Liver (tissue), 9 donors: ENCODE data around the gene KDM4C. TPM values are rescaled to one million over a fixed set of nuclear protein-coding genes. Genes with fewer than 3 reads are reported as not detected.
"Not testable (repeated sequence)": the region's sequence is repeated elsewhere in the genome, so short reads cannot be mapped to it uniquely, and the experiment has no call there.

Experiments
- DNase-seq: peaks from one replicate; pipeline ENCODE4 v3.0.0-alpha.2; 2017; ENCODE audit warnings: low spot score
- H3K27ac ChIP-seq, 2 donors: one replicate each; pipeline ENCODE4 v1.7.0; 2013; ENCODE audit warnings: inconsistent platforms in 2 of 2, low read length in 2 of 2, control low read depth in 1 of 2, low read depth in 1 of 2, mild to moderate bottlenecking in 1 of 2
- H3K27me3 ChIP-seq, 4 donors: one replicate each; pipeline versions ENCODE4 v1.6.1 to v1.7.0; 2013; ENCODE audit warnings: low read length in 3 of 4, inconsistent platforms in 1 of 4, mild to moderate bottlenecking in 1 of 4, moderate library complexity in 1 of 4; ENCODE audit not compliant: control insufficient read depth in 4 of 4, insufficient read depth in 4 of 4
- H3K36me3 ChIP-seq, 4 donors: one replicate each; pipeline versions ENCODE4 v1.6.1 to v1.7.0; 2013; ENCODE audit warnings: low read length in 3 of 4, mild to moderate bottlenecking in 3 of 4, low read depth in 1 of 4, moderate library complexity in 1 of 4; ENCODE audit not compliant: control insufficient read depth in 4 of 4, insufficient read depth in 3 of 4
- H3K4me1 ChIP-seq, 4 donors: one replicate each; pipeline versions ENCODE4 v1.6.1 to v1.7.0; 2013; ENCODE audit warnings: low read length in 3 of 4, mild to moderate bottlenecking in 3 of 4, moderate library complexity in 1 of 4; ENCODE audit not compliant: control insufficient read depth in 4 of 4, insufficient read depth in 4 of 4
- H3K4me3 ChIP-seq, 3 donors: one replicate each; pipeline versions ENCODE4 v1.6.1 to v1.7.0; 2013; ENCODE audit warnings: low read length in 3 of 3, control low read depth in 1 of 3, low read depth in 1 of 3, mild to moderate bottlenecking in 1 of 3
- H3K9ac ChIP-seq, 2 donors: one replicate each; pipeline ENCODE4 v1.7.0; 2013; ENCODE audit warnings: low read length in 2 of 2, mild to moderate bottlenecking in 2 of 2, moderate library complexity in 2 of 2, control low read depth in 1 of 2, low read depth in 1 of 2
- H3K9me3 ChIP-seq, 4 donors: one replicate each; pipeline versions ENCODE4 v1.6.1 to v1.7.0; 2013; ENCODE audit warnings: low read length in 3 of 4; ENCODE audit not compliant: control insufficient read depth in 4 of 4
- ATF3 ChIP-seq: IDR thresholded peaks from 2 replicates; pipeline ENCODE4 v1.6.1; 2016; ENCODE audit warnings: antibody characterized with exemption
- CTCF ChIP-seq: fragments of 150-350 bp; IDR thresholded peaks from 2 replicates; pipeline ENCODE4 v1.5.1; 2017; ENCODE audit warnings: improper control_type of control experiment, low read depth, low read length; ENCODE audit not compliant: missing input control
- EGR1 ChIP-seq, 2 donors: IDR thresholded peaks; 2 replicates each; pipeline ENCODE4 v1.6.1; 2016 to 2018; ENCODE audit warnings: antibody characterized with exemption in 2 of 2, low read depth in 2 of 2
- FOXA1 ChIP-seq: IDR thresholded peaks from 2 replicates; pipeline ENCODE4 v1.6.1; 2016; ENCODE audit warnings: antibody characterized with exemption
- GABPA ChIP-seq, 2 donors: IDR thresholded peaks in 1 of 2; conservative IDR thresholded peaks in 1 of 2; 2 replicates each; pipeline ENCODE4 v1.6.1; 2016; ENCODE audit warnings: antibody characterized with exemption in 2 of 2, mild to moderate bottlenecking in 1 of 2, moderate library complexity in 1 of 2
- JUND ChIP-seq, 2 donors: IDR thresholded peaks; 2 replicates each; pipeline ENCODE4 v1.6.1; 2016; ENCODE audit warnings: antibody characterized with exemption in 2 of 2
- MAX ChIP-seq: IDR thresholded peaks from 2 replicates; pipeline ENCODE4 v1.6.1; 2016; ENCODE audit warnings: antibody characterized with exemption
- NR2F2 ChIP-seq: IDR thresholded peaks from 2 replicates; pipeline ENCODE4 v1.6.1; 2016; ENCODE audit warnings: antibody characterized with exemption
- SP1 ChIP-seq: IDR thresholded peaks from 2 replicates; pipeline ENCODE4 v1.6.1; 2018; ENCODE audit warnings: antibody characterized with exemption, mild to moderate bottlenecking
- TAF1 ChIP-seq: conservative IDR thresholded peaks from 2 replicates; pipeline ENCODE4 v1.6.1; 2016; ENCODE audit warnings: antibody characterized with exemption, mild to moderate bottlenecking
- ZBTB33 ChIP-seq: IDR thresholded peaks from 2 replicates; pipeline ENCODE4 v1.6.1; 2016; ENCODE audit warnings: antibody characterized with exemption
- WGBS: extraction: QIAGEN DNeasy Blood & Tissue Kit; methylation state at CpG from one replicate; pipeline ENCODE4 v1.1.7; 2013; 5-methylcytosine and 5-hydroxymethylcytosine counted together
- polyA plus RNA-seq, 2 donors: library from polyadenylated mRNA; stranded (reverse) in 1 of 2; unstranded in 1 of 2; fragments of 200-250 nt in 1 of 2; fragments of >200 nt in 1 of 2; fragmentation: Nextera tagmentation in 1 of 2; extraction: Ambion mirVana in 1 of 2; gene quantifications; one replicate each; pipeline versions ENCODE4 v1.2.1 to v1.2.3, GENCODE V29; 2013 to 2015
- total RNA-seq, 2 donors: library from RNA; depleted of rRNA; stranded (reverse); fragments of >200 nt; gene quantifications; one replicate each; pipeline ENCODE4 v1.2.3, GENCODE V29; 2014
- donor health status: healthy.
- donor health status: healthy.
- donor health status: healthy.
- donor health status: healthy.
- donor health status: healthy.

Gene KDM4C
- total and polyA plus RNA-seq, 4 donors: 4.3 to 40.2 (median 24.0) TPM

- TF ChIP-seq GABPA (IDR thresholded peaks at IDR 0.05 in 1 of 2, conservative IDR thresholded peaks at IDR 0.05 in 1 of 2) (no peak), FOXA1 (no peak), ZBTB33 (no peak), MAX (no peak), EGR1 (IDR thresholded peaks at IDR 0.05; ENCODE audit: low read depth in 2 of 2) (no peak), CTCF (no peak), TAF1 (no peak), JUND (IDR thresholded peaks at IDR 0.05) (no peak), SP1 (no peak)
- Histone ChIP-seq H3K9me3 (no peaks in the 10 kb centered on the region), H3K36me3 (peaks cover 2 to 13% (median 10%) of the 10 kb centered on the region in 4 donors), H3K4me1 (no peaks in the 10 kb centered on the region), H3K27me3 (no peaks in the 10 kb centered on the region), H3K27ac (no peak overlapping the region), H3K9ac (no peak overlapping the region), H3K4me3 (no peak overlapping the region)
- no peak for DNase-seq
- 60% methylated on average over 7 of the region's 7 CpGs for WGBS
These were observed 421.0 kb downstream of the KDM4C start for GRCh38 chr9:7178729-7179128.

GRCh38 chr9:7180247-7180646 lies 422.5 kb downstream of the KDM4C start:
- H3K36me3 ChIP-seq: peaks cover 2 to 13% (median 5%) of the 10 kb centered on the region in 4 donors
- WGBS: 93% methylated on average over 5 of the region's 5 CpGs
- TF ChIP-seq TAF1 (no peak), ATF3 (no peak), SP1 (no peak), JUND (IDR thresholded peaks at IDR 0.05) (no peak), CTCF (no peak), GABPA (IDR thresholded peaks at IDR 0.05 in 1 of 2, conservative IDR thresholded peaks at IDR 0.05 in 1 of 2) (no peak), NR2F2 (no peak), MAX (no peak), FOXA1 (no peak)
- H3K9ac ChIP-seq: no peak overlapping the region
- H3K27me3 ChIP-seq: no peaks in the 10 kb centered on the region
- no peak overlapping the region for H3K4me3 ChIP-seq
- H3K9me3 ChIP-seq: no peaks in the 10 kb centered on the region
- H3K4me1 ChIP-seq: no peaks in the 10 kb centered on the region
- DNase-seq: no peak
- no peak overlapping the region for H3K27ac ChIP-seq

GRCh38 chr9:7183139-7183538 lies 425.4 kb downstream of the KDM4C start:
- whole genome bisulfite sequencing: 82% methylated on average over 7 of the region's 7 CpGs
- H3K4me3 ChIP-seq, H3K36me3 ChIP-seq, H3K9me3 ChIP-seq, DNase-seq, H3K27me3 ChIP-seq, H3K9ac ChIP-seq, H3K27ac ChIP-seq, H3K4me1 ChIP-seq: not testable (repeated sequence)
